ENCODE data around the gene ZNF30.
"Not testable (repeated sequence)": the region's sequence is repeated elsewhere in the genome, so short reads cannot be mapped to it uniquely, and the experiment has no call there.

The ZNF30 gene

GRCh38 chr19:34926685-34927375 lies at the start of gene ZNF30:
Gene ZNF30, plus strand, starts transcription at chr19:34926903. Its CDS starts 3,045 bp downstream, at chr19:34929948.
- peak; percentile 8 for DNase-seq

- DNase-seq = no peak
Measured at GRCh38 chr19:34879563-34879962, 47.1 kb upstream of the ZNF30 start.

- no peak for DNase-seq
Measured at GRCh38 chr19:34880034-34880433, 46.7 kb upstream of the ZNF30 start.

- no peak for DNase-seq
Measured at GRCh38 chr19:34881982-34882381, 44.7 kb upstream of the ZNF30 start.

- no peak for DNase-seq
Measured at GRCh38 chr19:34888091-34888490, 38.6 kb upstream of the ZNF30 start.

GRCh38 chr19:34900245-34900644 lies 26.5 kb upstream of the ZNF30 start:
- no peak for DNase-seq

GRCh38 chr19:34904664-34905527 lies 21.8 kb upstream of the ZNF30 start:
- DNase-seq = no peak

GRCh38 chr19:34910770-34911169 lies 15.9 kb upstream of the ZNF30 start:
- no peak for DNase-seq

GRCh38 chr19:34917144-34917543 lies 9.6 kb upstream of the ZNF30 start:
- DNase-seq = not testable (repeated sequence)

GRCh38 chr19:34918190-34918589 lies 8.5 kb upstream of the ZNF30 start:
- DNase-seq = no peak

GRCh38 chr19:34920090-34920786 lies 6.5 kb upstream of the ZNF30 start:
- not testable (repeated sequence) for DNase-seq

- no peak for DNase-seq
Measured at GRCh38 chr19:34925278-34925855, 1.3 kb upstream of the ZNF30 start.

GRCh38 chr19:34926361-34926684 lies 380 bp upstream of the ZNF30 start:
- DNase-seq = no peak

- DNase-seq = no peak
Measured at GRCh38 chr19:34932494-34932893, 5.8 kb downstream of the ZNF30 start.

- DNase-seq = no peak
Measured at GRCh38 chr19:34936184-34936583, 9.5 kb downstream of the ZNF30 start.

- no peak for DNase-seq
Measured at GRCh38 chr19:34938886-34939285, 12.2 kb downstream of the ZNF30 start.

GRCh38 chr19:34943861-34944573 lies 17.3 kb downstream of the ZNF30 start:
- no peak for DNase-seq

- no peak for DNase-seq
Measured at GRCh38 chr19:34953092-34953491, 26.4 kb downstream of the ZNF30 start.

GRCh38 chr19:34957830-34958751 lies 31.4 kb downstream of the ZNF30 start:
- no peak for DNase-seq

- DNase-seq = no peak
Measured at GRCh38 chr19:34959021-34959420, 32.3 kb downstream of the ZNF30 start.

GRCh38 chr19:34960103-34960805 lies 33.6 kb downstream of the ZNF30 start:
- peak; percentile 33 for DNase-seq

Measured in NCI-H226 (cell line).